ENCODE data around the gene ZNF785.
"Not testable (repeated sequence)": the region's sequence is repeated elsewhere in the genome, so short reads cannot be mapped to it uniquely, and the experiment has no call there.

Gene ZNF785

GRCh38 chr16:30561089-30561816, 24.2 kb downstream of the ZNF785 start:
- DNase-seq = no peak

GRCh38 chr16:30559690-30560089, 25.8 kb downstream of the ZNF785 start:
- DNase-seq = no peak

GRCh38 chr16:30558789-30559377, 26.6 kb downstream of the ZNF785 start:
- no peak for DNase-seq

GRCh38 chr16:30557957-30558788, 27.3 kb downstream of the ZNF785 start, which contains the start of gene ZNF764:
Gene ZNF764, minus strand, starts transcription at chr16:30558374. Its CDS starts 192 bp downstream, at chr16:30558182.
- DNase-seq = peak; percentile 62

- no peak for DNase-seq
Measured at GRCh38 chr16:30557707-30557956, 27.9 kb downstream of the ZNF785 start.

GRCh38 chr16:30556125-30556473, 29.4 kb downstream of the ZNF785 start:
- no peak for DNase-seq

GRCh38 chr16:30555315-30556124, 30.0 kb downstream of the ZNF785 start:
- DNase-seq = no peak

- DNase-seq = no peak
Measured at GRCh38 chr16:30554557-30555314, 30.8 kb downstream of the ZNF785 start.

GRCh38 chr16:30553393-30553899, 32.1 kb downstream of the ZNF785 start:
- no peak for DNase-seq

- no peak for DNase-seq
Measured at GRCh38 chr16:30552956-30553355, 32.5 kb downstream of the ZNF785 start.

- DNase-seq = no peak
Measured at GRCh38 chr16:30551781-30552180, 33.7 kb downstream of the ZNF785 start.

- DNase-seq = no peak
Measured at GRCh38 chr16:30548416-30549253, 36.9 kb downstream of the ZNF785 start.

- no peak for DNase-seq
Measured at GRCh38 chr16:30546115-30546514, 39.4 kb downstream of the ZNF785 start.

- DNase-seq = no peak
Measured at GRCh38 chr16:30543067-30543466, 42.4 kb downstream of the ZNF785 start.

- DNase-seq = no peak
Measured at GRCh38 chr16:30541502-30542329, 43.8 kb downstream of the ZNF785 start.

- DNase-seq = not testable (repeated sequence)
Measured at GRCh38 chr16:30540916-30541464, 44.5 kb downstream of the ZNF785 start.

GRCh38 chr16:30539986-30540526, 45.4 kb downstream of the ZNF785 start:
- DNase-seq = not testable (repeated sequence)

- DNase-seq = no peak
Measured at GRCh38 chr16:30539000-30539964, 46.2 kb downstream of the ZNF785 start.

Data from NCI-H187 treated with DMSO at 0.1 percent for 48 hours (cell line).